8988T (cell line): Measurements from ENCODE around the gene NEURL4.

Experiments
- DNase-seq: peaks from one replicate; pipeline ENCODE4 v3.0.0; 2011

The NEURL4 gene

DNA sequence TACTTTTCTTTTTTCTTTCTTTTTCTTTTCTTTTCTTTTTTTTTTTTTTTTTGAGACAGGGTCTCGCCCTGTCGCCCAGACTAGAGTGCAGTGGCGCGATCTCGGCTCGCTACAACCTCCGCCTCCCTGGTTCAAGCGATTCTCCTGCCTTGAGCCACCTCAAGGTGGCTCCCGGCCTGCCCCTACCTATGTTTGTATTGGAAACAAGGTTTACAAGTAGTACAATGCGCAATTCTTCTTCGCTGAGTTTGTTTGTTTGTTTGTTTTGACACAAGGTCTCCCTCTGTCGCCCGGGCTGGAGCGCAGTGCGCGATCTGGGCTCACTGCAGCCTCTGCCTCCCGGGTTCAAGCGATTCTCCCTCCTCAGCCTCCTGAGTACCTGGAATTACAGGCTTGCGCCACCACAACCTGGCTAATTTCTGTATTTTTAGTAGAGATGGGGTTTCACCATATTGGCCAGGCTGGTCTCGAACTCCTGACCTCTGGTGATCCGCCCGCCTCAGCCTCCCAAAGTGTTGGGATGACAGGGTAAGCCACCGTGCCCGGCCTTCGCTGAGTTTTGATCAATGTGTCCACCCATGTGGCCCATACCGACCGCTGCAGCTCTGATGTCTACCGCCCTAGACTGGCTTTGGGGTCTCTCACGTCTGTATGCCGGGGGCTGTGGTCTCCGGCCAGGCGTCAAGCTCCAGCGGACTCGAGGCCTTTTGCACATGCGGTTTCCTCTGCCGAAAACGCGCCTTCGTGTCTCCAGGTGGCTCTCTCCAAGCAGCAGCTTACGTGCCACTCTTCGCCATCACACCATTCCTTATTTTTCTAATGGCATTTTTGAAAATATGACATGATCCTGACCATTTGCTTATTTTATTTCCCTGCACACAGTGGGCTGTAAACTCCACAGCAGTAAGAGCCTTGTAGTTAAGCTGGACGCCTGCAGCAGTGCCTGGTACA, 33.6 kb downstream of the NEURL4 start:
- peak; percentile 6 for DNase-seq

- peak; percentile 73 for DNase-seq
These were observed 34.5 kb downstream of the NEURL4 start, which contains the start of gene YBX2 for GRCh38 chr17:7294614-7295153. YBX2 (minus strand) TSS chr17:7294639; CDS start chr17:7294500, 139 bp downstream.

DNA sequence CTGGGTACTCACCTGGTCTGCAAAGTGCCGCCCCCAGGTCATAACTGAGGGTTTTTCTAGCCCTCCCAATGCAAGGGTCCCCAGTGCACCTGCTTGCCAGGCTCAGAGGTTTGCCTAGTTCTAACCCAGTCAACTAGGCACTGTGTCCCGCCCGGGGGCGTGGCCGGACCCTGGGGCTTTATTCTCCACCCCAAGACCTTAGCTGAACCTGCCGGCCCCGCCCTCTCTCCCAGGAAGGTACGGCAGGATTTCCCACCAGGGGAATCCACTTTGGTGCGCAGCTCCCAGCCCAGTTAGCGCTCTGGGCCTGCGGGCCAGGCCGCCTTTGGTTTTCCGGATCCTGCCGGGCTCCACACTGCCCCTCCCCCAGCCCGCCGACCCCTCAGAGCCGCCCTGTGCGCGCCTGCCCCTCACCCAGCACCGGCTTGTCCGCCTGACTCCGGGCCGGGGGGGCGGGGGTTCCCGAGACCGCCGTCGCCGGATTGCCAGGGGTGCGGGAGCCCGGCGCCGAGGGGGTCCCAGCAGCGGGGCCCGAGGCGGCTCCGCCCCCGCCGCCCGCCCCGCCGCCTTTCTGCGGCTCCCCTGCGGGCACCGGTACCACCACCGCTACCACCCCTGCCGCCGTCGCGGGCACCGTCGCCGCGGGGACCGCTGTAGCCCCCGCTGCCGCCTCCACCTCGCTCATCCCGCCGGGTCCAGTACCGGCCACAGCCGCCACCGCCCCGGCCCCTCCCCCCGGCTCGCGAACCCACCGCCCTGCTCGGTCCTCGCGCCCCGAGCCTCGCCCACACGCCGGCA, 35.1 kb downstream of the NEURL4 start:
- DNase-seq = peak; percentile 17

DNA sequence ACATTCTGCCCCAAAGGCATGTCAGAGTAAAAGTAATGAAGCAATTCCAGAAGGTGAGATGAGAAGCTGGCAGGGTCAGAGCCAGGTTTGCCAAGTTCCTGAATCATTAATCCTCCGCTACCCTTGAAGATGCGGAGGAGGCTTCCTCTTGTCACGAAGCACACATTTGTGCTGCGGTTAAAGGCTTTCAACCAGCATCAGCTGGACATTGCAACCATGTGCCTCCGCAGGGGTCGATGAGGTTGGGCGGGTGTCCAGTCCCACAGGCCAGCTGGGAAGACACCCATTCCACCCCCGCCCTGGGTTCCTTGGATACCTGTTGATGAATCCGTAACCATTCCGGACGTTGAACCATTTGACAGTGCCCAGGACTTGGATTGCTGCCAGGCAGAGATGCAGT, 36.0 kb downstream of the NEURL4 start:
- DNase-seq = peak; percentile 20

GRCh38 chr17:7292729-7293128, 36.4 kb downstream of the NEURL4 start:
- peak; percentile 25 for DNase-seq

GRCh38 chr17:7292194-7292593, 36.9 kb downstream of the NEURL4 start:
- DNase-seq = peak; percentile 13

GRCh38 chr17:7290685-7291084, 38.5 kb downstream of the NEURL4 start:
- DNase-seq = no peak

DNA sequence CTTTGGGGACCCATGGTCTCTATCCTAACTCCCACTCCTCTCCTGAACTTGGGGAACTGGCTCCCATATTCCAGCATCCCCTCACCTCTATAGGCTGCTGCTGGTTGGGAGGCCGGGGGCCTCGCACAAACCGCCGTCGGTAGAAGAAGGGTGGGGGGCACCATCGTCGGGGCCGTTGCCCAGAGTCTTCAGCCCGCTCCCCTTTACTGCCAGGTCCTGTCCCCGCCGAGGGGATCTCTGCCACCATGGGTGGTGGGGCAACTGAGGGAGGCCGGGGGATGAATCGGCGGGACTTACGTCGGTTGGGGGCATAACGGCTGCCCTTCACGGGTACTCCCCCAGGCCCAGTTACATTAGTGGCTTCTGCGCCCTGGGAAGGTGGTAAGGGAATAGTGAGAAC, 39.0 kb downstream of the NEURL4 start:
- no peak for DNase-seq

DNA sequence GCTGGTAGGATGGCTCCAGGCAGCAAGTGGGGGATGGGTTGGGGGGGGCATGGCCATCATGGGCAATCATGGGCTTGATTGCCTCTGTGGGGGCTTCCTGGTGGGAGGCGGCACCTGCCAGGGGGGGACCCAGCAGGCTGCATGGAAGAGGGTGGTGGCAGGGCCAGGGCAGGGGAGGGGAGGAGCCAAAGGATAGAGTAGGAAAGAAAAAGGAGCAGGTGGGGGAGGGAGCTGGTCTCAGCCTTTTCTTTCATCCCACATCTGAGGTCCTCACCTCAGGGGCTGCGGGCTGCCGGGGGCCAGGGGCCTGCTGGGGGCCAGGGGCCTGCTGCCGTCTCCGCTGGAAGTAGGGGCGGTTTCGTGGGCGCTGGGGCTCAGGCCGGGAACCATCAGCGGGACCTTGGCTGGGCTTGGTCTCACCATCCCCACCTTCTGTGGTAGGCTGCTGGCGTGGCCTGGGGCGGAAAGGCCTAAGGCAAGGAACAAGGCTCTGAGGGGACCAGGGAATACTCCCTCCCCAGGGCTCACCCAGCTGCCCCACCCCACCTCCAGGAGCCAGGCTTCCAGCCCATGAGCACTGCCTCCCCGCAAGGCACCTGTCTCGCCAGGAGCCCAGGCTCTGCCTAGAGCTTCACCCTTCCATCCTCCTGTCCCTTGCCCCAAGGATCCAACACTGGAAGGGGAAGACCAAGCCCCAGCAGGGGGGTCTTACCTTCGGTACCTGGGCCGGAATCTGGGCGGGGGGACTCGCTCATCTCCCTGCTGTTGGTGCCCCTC, 39.7 kb downstream of the NEURL4 start:
- peak; percentile 9 for DNase-seq

- DNase-seq = no peak
These were observed 43.5 kb downstream of the NEURL4 start for GRCh38 chr17:7285679-7286078.

DNA sequence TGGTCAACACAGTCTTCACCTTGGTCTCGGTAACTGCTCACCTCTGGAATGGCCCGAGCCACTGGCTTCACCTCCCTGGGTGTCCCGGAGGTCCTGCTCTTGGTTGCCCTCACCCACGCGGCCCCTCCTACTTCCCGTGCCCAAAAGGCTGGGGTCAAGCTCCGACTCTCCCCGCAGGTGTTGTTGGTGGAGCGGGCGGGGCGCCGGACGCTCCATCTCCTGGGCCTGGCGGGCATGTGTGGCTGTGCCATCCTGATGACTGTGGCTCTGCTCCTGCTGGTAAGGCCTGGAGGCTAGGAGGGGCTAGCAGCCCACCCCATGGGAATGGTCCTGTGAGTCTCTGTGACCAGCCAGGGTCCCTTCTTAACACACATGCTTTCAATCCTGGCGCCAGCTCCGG, 44.2 kb downstream of the NEURL4 start:
- peak; percentile 12 for DNase-seq

- no peak for DNase-seq
These were observed 45.5 kb downstream of the NEURL4 start for GRCh38 chr17:7283471-7284216.

DNA sequence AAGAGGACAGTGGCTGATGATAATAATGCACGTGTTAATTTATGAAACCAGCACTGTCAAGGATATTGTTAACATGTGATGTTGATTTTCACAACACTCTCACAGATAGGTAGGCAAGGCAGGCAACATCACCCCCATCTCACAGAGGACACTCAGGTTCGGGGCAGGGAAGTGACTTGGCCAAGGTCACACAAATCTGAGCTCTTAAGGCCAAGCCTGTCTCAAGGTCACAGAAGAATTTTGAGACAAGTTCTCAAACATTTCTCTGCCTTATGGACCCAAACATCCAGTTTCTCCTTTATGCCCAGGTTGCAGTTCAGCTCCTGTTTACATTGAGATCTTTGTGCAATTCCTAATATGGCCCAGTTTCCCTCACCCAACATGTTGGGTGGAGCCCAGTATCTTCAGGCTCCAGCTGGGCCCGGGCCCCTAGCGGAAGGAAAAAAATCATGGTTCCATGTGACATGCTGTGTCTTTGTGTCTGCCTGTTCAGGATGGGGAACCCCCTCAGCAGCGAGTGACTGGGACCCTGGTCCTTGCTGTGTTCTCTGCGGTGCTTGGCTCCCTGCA, 46.3 kb downstream of the NEURL4 start:
- peak; percentile 8 for DNase-seq

- peak; percentile 6 for DNase-seq
These were observed 47.0 kb downstream of the NEURL4 start for GRCh38 chr17:7281953-7282751.

GRCh38 chr17:7281074-7281952, 47.8 kb downstream of the NEURL4 start, which contains the start of gene SLC2A4:
SLC2A4 (plus strand) TSS chr17:7281718; CDS start chr17:7281935, 217 bp downstream.
- DNase-seq = peak; percentile 91

DNA sequence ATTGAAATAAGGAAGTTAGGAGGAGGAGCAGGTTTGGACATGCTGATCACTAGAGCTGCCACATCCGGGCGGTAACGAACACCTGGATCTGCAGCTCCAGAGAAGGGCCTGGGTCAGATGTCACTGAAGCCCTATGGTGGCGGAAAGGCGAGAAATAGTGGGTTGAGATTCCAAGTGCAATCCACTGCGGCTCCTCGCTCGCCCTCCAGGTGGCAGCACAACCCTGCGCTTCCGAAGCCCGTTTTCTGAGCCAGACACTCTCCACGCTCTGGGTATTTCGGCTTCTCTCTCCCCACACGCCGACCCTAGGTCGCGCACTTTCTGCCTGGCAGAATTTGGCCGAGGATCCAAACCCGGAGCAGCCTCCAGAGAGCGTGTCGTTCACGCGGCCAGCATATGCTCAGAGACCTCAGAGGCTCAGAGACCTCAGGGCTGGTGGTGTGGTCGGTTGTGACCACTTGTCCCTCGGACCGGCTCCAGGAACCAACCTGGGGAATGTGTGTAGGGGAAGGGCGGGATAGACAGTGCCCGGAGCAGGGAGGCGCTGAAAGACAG, 48.5 kb downstream of the NEURL4 start:
- no peak for DNase-seq

GRCh38 chr17:7279448-7279847, 49.7 kb downstream of the NEURL4 start:
- DNase-seq = no peak

GRCh38 chr17:7266784-7267183, 62.4 kb downstream of the NEURL4 start:
- DNase-seq = no peak
